Iris pigment epithelial cell (primary cell): ENCODE measurements around the gene LAD1.

ENCODE experiments used
- DNase-seq: peaks from one replicate; pipeline ENCODE4 v3.0.0-alpha.2; 2011; ENCODE audit warnings: low read depth

Gene LAD1

GRCh38 chr1:201399018-201399351, at the start of gene LAD1:
LAD1 (minus strand) TSS chr1:201399324; CDS start chr1:201399306, 18 bp downstream.
- DNase-seq, result no peak

GRCh38 chr1:201447903-201448871, 49.1 kb upstream of the LAD1 start:
- peak; percentile 74 for DNase-seq

- DNase-seq, result no peak
Observed at GRCh38 chr1:201445310-201445709, 46.2 kb upstream of the LAD1 start.

- DNase-seq, result peak; percentile 34
Observed at GRCh38 chr1:201444792-201445191, 45.7 kb upstream of the LAD1 start.

GRCh38 chr1:201443747-201444146, 44.6 kb upstream of the LAD1 start:
- no peak for DNase-seq

- no peak for DNase-seq
Observed at GRCh38 chr1:201436969-201437368, 37.8 kb upstream of the LAD1 start.

- DNase-seq, result peak; percentile 18
Observed at GRCh38 chr1:201436393-201436792, 37.3 kb upstream of the LAD1 start.

- DNase-seq, result no peak
Observed at GRCh38 chr1:201434266-201434665, 35.1 kb upstream of the LAD1 start.

- DNase-seq, result no peak
Observed at GRCh38 chr1:201433609-201434008, 34.5 kb upstream of the LAD1 start.

- no peak for DNase-seq
Observed at GRCh38 chr1:201430776-201431175, 31.7 kb upstream of the LAD1 start.

GRCh38 chr1:201429736-201430501, 30.8 kb upstream of the LAD1 start:
- DNase-seq, result no peak

GRCh38 chr1:201427963-201428362, 28.8 kb upstream of the LAD1 start:
- DNase-seq, result no peak

GRCh38 chr1:201426479-201427310, 27.6 kb upstream of the LAD1 start:
- DNase-seq, result no peak

GRCh38 chr1:201424146-201424545, 25.0 kb upstream of the LAD1 start:
- DNase-seq, result no peak

- no peak for DNase-seq
Observed at GRCh38 chr1:201423655-201424054, 24.5 kb upstream of the LAD1 start.

- DNase-seq, result no peak
Observed at GRCh38 chr1:201422436-201423030, 23.4 kb upstream of the LAD1 start.

GRCh38 chr1:201422026-201422425, 22.9 kb upstream of the LAD1 start:
- DNase-seq, result no peak

- no peak for DNase-seq
Observed at GRCh38 chr1:201421041-201421440, 21.9 kb upstream of the LAD1 start.

GRCh38 chr1:201420608-201421002, 21.5 kb upstream of the LAD1 start:
- no peak for DNase-seq

- no peak for DNase-seq
Observed at GRCh38 chr1:201419746-201420607, 20.9 kb upstream of the LAD1 start.

GRCh38 chr1:201419256-201419655, 20.1 kb upstream of the LAD1 start:
- no peak for DNase-seq
